BE2C (cell line): Measurements from ENCODE around the gene MON1B.
A peak's percentile ranks its signal among the peaks of the same experiment; 100 is the strongest.
"Not testable (repeated sequence)": the region's sequence is repeated elsewhere in the genome, so short reads cannot be mapped to it uniquely, and the experiment has no call there.

ENCODE experiments used
- DNase-seq: peaks from one replicate; pipeline ENCODE4 v3.0.0-alpha.2; 2020
- H3K27me3 ChIP-seq: fragments of 250-450 bp; sonication (Bioruptor Pico); 2 replicates; pipeline ENCODE4 v1.5.1; 2020; ENCODE audit warnings: mild to moderate bottlenecking
- H3K36me3 ChIP-seq: fragments of 250-450 bp; sonication (Bioruptor Pico); 2 replicates; pipeline ENCODE4 v1.5.1; 2020; ENCODE audit warnings: mild to moderate bottlenecking
- H3K4me1 ChIP-seq: fragments of 250-450 bp; sonication (Bioruptor Pico); 2 replicates; pipeline ENCODE4 v1.5.1; 2020
- H3K4me3 ChIP-seq: 2 replicates; pipeline ENCODE4 v1.5.1; 2011; ENCODE audit warnings: low read depth, low read length
- H3K9me3 ChIP-seq: fragments of 250-450 bp; sonication (Bioruptor Pico); 2 replicates; pipeline ENCODE4 v1.5.1; 2020
- TF ChIP-seq, protein P1 (sequence below): IDR thresholded peaks from 2 replicates; pipeline ENCODE4 v1.5.1; 2012; ENCODE audit warnings: mild to moderate bottlenecking, low read depth, low read length

The MON1B gene

DNA sequence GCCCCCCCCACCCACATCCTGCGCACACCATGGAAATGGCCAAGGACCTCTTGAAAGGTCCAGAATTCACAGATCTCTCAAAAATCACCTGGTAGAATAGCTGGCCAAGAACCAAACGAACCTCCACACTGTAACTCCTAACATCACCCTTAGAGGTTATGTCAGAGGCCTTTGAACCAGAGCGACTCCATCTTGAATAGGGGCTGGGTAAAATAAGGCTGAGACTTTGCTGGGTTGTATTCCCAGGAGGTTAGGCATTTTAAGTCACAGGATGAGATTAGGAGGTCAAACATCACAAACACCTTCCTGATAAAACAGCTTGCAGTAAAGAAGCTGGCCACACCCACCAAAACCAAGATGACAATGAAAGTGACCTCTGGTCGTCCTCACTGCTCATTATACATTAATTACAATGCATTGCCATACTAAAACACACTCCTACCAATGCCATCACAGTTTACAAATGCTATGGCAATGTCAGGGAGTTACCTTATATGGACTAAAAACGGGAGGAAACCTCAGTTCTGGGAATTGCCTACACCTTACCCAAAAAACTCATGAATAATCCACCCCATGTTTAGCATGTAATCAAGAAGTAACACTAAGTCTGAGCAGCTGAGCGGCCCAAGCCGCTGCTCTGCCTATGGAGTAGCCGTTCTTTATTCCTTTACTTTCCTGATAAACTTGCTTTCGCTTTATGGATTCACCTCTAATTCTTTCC lies 43.0 kb downstream of the MON1B start:
- Histone ChIP-seq H3K36me3 (no peaks in the 10 kb centered on the region), H3K9me3 (no peaks in the 10 kb centered on the region), H3K4me3 (no peak overlapping the region), H3K4me1 (0 out of 2 replicates have a peak, but pooled peaks cover 8% of the 10 kb centered on the region), H3K27me3 (peaks cover 8% of the 10 kb centered on the region)
- no peak for DNase-seq
- TF ChIP-seq, protein P1, sequence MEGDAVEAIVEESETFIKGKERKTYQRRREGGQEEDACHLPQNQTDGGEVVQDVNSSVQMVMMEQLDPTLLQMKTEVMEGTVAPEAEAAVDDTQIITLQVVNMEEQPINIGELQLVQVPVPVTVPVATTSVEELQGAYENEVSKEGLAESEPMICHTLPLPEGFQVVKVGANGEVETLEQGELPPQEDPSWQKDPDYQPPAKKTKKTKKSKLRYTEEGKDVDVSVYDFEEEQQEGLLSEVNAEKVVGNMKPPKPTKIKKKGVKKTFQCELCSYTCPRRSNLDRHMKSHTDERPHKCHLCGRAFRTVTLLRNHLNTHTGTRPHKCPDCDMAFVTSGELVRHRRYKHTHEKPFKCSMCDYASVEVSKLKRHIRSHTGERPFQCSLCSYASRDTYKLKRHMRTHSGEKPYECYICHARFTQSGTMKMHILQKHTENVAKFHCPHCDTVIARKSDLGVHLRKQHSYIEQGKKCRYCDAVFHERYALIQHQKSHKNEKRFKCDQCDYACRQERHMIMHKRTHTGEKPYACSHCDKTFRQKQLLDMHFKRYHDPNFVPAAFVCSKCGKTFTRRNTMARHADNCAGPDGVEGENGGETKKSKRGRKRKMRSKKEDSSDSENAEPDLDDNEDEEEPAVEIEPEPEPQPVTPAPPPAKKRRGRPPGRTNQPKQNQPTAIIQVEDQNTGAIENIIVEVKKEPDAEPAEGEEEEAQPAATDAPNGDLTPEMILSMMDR = no peak

GRCh38 chr16:77234611-77235010 lies 43.6 kb downstream of the MON1B start:
- H3K9me3 ChIP-seq = no peaks in the 10 kb centered on the region
- H3K27me3 ChIP-seq = peaks cover 8% of the 10 kb centered on the region
- no peaks in the 10 kb centered on the region for H3K36me3 ChIP-seq
- TF ChIP-seq, protein P1 = no peak
- no peak overlapping the region for H3K4me3 ChIP-seq
- 0 out of 2 replicates have a peak, but pooled peaks cover 8% of the 10 kb centered on the region for H3K4me1 ChIP-seq
- DNase-seq = no peak

GRCh38 chr16:77236063-77236511 lies 45.1 kb downstream of the MON1B start:
- Histone ChIP-seq H3K27me3 (peaks cover 8% of the 10 kb centered on the region), H3K4me3 (peak overlapping the region; percentile 10; the same call in 1 of the 2 replicates), H3K36me3 (no peaks in the 10 kb centered on the region), H3K9me3 (no peaks in the 10 kb centered on the region), H3K4me1 (0 out of 2 replicates have a peak, but pooled peaks cover 5% of the 10 kb centered on the region)
- DNase-seq = peak; percentile 88
- TF ChIP-seq, protein P1 = peak; percentile 100

GRCh38 chr16:77238593-77238992 lies 47.6 kb downstream of the MON1B start:
- TF ChIP-seq, protein P1 = no peak
- DNase-seq = no peak
- Histone ChIP-seq H3K36me3 (no peaks in the 10 kb centered on the region), H3K27me3 (peaks cover 8% of the 10 kb centered on the region), H3K4me1 (no peaks in the 10 kb centered on the region), H3K9me3 (no peaks in the 10 kb centered on the region), H3K4me3 (no peak overlapping the region)

DNA sequence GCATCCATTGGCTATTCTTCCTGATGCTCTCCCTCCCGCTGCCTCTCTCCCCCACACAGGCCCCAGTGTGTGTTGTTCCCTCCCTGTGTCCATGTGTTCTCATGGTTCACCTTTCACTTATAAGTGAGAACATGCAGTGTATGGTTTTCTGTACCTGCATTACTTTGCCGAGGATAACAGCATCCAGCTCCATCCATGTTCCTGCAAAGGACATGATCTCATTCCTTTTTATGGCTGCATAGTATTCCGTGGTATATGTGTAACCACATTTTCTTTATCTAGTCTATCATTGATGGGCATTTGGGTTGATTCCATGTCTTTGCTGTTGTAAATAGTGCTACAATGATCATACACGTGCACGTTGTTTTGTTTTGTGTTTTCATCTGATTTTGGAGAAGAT lies 51.5 kb downstream of the MON1B start:
- H3K9me3 ChIP-seq, H3K36me3 ChIP-seq, H3K4me3 ChIP-seq, H3K27me3 ChIP-seq, H3K4me1 ChIP-seq, DNase-seq: not testable (repeated sequence)

DNA sequence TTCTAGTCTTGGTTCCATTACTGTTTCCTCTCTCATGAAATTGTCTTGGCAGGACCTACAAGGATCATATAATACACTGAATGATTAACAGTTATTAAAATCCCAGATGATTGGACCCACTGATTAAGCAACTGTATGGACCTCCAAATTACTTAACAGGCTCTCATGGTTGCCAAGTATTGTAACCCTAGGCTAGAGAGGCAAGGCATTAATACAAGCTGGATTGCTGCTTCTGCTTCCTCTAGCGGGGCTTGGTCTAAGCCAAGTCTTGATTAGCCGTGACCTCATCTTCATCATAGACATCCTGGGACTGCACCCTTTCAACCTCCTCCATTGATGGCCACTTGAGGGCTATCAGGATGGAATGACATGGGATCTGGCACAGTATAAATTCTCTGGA lies 55.2 kb downstream of the MON1B start:
- Histone ChIP-seq H3K9me3 (no peaks in the 10 kb centered on the region), H3K4me3 (no peak overlapping the region), H3K4me1 (no peaks in the 10 kb centered on the region), H3K27me3 (no peaks in the 10 kb centered on the region), H3K36me3 (no peaks in the 10 kb centered on the region)
- no peak for DNase-seq
- TF ChIP-seq, protein P1 = no peak
